Natural killer cell (primary cell): ENCODE results near the gene HERC3. TPM values are rescaled to one million over a fixed set of nuclear protein-coding genes. Genes with fewer than 3 reads are reported as not detected.

Source experiments
- ATAC-seq, 3 donors: fragments of 150-1000 bp in 2 of 3; fragments of 200-7000 bp in 1 of 3; cut with Tn5 transposase; 1 replicate in 1 of 3; 2 replicates in 2 of 3; pipeline ENCODE4 v1.10.0; 2021; ENCODE audit warnings: mild to moderate bottlenecking in 2 of 3, moderate library complexity in 2 of 3
- DNase-seq, 2 donors: peaks; one replicate each; pipeline versions ENCODE4 v3.0.0 to v3.0.0-alpha.2; 2013 to 2021; ENCODE audit warnings: mixed read lengths in 1 of 2
- H3K27ac ChIP-seq: one replicate; pipeline ENCODE4 v1.5.1; 2013; ENCODE audit warnings: mild to moderate bottlenecking, low read length
- H3K27me3 ChIP-seq: one replicate; pipeline ENCODE4 v1.6.1; 2013; ENCODE audit warnings: low read length; ENCODE audit not compliant: control insufficient read depth, insufficient read depth
- H3K36me3 ChIP-seq: one replicate; pipeline ENCODE4 v1.6.1; 2013; ENCODE audit warnings: low read length; ENCODE audit not compliant: control insufficient read depth, insufficient read depth
- H3K4me1 ChIP-seq: one replicate; pipeline ENCODE4 v1.6.1; 2013; ENCODE audit warnings: low read length; ENCODE audit not compliant: control insufficient read depth, insufficient read depth
- H3K4me3 ChIP-seq: one replicate; pipeline ENCODE4 v1.5.1; 2013; ENCODE audit warnings: low read length
- H3K9me3 ChIP-seq: one replicate; pipeline ENCODE4 v1.6.1; 2013; ENCODE audit warnings: low read length; ENCODE audit not compliant: control insufficient read depth, insufficient read depth
- H3K27ac Mint-ChIP-seq, 2 donors: one replicate each; pipeline ENCODE4 v1.8.0; 2022; ENCODE audit warnings: mild to moderate bottlenecking in 2 of 2, mixed read lengths in 2 of 2, moderate library complexity in 1 of 2
- H3K27me3 Mint-ChIP-seq, 2 donors: one replicate each; pipeline ENCODE4 v1.8.0; 2022; ENCODE audit warnings: low read depth in 2 of 2, mixed read lengths in 2 of 2
- H3K36me3 Mint-ChIP-seq: one replicate; pipeline ENCODE4 v1.8.0; 2022; ENCODE audit warnings: mixed read lengths
- H3K4me1 Mint-ChIP-seq, 2 donors: one replicate each; pipeline ENCODE4 v1.8.0; 2022; ENCODE audit warnings: mixed read lengths in 2 of 2
- H3K4me3 Mint-ChIP-seq: one replicate; pipeline ENCODE4 v1.8.0; 2022; ENCODE audit warnings: mild to moderate bottlenecking, moderate library complexity, mixed read lengths
- H3K9me3 Mint-ChIP-seq, 2 donors: one replicate each; pipeline ENCODE4 v1.8.0; 2022; ENCODE audit warnings: mixed read lengths in 2 of 2
- WGBS: methylation state at CpG from one replicate; pipeline ENCODE4 v1.1.7; 2013; ENCODE audit warnings: missing lambda C conversion rate; ENCODE audit not compliant: insufficient coverage; 5-methylcytosine and 5-hydroxymethylcytosine counted together
- intact Hi-C: fragments of 100-400 bp; cut with micrococcal nuclease; formaldehyde crosslinking; loops from one replicate; pipeline ENCODE4 v1.14.2; 2022
- total RNA-seq, 4 donors: library from RNA; stranded (reverse); fragments of 120-200 nt in 1 of 4; gene quantifications; one replicate each; pipeline versions ENCODE4 v1.2.3 to v1.2.4, GENCODE V29; 2013 to 2022
- TF ChIP-seq, protein P1 (sequence below): fragments of 200-600 bp; IDR thresholded peaks from one replicate; pipeline ENCODE4 v1.8.0; 2022; ENCODE audit warnings: antibody characterized with exemption

Gene HERC3
- total RNA-seq, 3 donors from 2014 or later (not counting 1 experiment from before 2014, with no cell fraction given) = 59.1 to 85.0 (median 61.9) TPM

- intact Hi-C loops = no loop called here
- ATAC-seq = no peak
Observed at GRCh38 chr4:88674979-88675378, 82.7 kb downstream of the HERC3 start.

GRCh38 chr4:88675543-88675942 lies 83.3 kb downstream of the HERC3 start:
- H3K36me3 Mint-ChIP-seq = peaks cover 28% of the 10 kb centered on the region
- no peak overlapping the region for H3K27ac Mint-ChIP-seq
- no CpG with 5 or more reads among the region's 2 CpGs for WGBS
- DNase-seq = no peak
- H3K4me1 Mint-ChIP-seq = peaks cover 4 to 5% of the 10 kb centered on the region in 2 donors
- no peak for ATAC-seq
- TF ChIP-seq, protein P1, sequence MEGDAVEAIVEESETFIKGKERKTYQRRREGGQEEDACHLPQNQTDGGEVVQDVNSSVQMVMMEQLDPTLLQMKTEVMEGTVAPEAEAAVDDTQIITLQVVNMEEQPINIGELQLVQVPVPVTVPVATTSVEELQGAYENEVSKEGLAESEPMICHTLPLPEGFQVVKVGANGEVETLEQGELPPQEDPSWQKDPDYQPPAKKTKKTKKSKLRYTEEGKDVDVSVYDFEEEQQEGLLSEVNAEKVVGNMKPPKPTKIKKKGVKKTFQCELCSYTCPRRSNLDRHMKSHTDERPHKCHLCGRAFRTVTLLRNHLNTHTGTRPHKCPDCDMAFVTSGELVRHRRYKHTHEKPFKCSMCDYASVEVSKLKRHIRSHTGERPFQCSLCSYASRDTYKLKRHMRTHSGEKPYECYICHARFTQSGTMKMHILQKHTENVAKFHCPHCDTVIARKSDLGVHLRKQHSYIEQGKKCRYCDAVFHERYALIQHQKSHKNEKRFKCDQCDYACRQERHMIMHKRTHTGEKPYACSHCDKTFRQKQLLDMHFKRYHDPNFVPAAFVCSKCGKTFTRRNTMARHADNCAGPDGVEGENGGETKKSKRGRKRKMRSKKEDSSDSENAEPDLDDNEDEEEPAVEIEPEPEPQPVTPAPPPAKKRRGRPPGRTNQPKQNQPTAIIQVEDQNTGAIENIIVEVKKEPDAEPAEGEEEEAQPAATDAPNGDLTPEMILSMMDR = no peak
- no peaks in the 10 kb centered on the region for H3K27me3 Mint-ChIP-seq
- no peaks in the 10 kb centered on the region for H3K9me3 ChIP-seq
- peaks cover 46% of the 10 kb centered on the region for H3K36me3 ChIP-seq
- H3K27me3 ChIP-seq = no peaks in the 10 kb centered on the region
- no peak overlapping the region for H3K27ac ChIP-seq
- no peaks in the 10 kb centered on the region for H3K4me1 ChIP-seq
- H3K4me3 ChIP-seq = no peak overlapping the region
- intact Hi-C loops = no loop called here
- H3K9me3 Mint-ChIP-seq = no peaks in the 10 kb centered on the region
- no peak overlapping the region for H3K4me3 Mint-ChIP-seq

More at GRCh38 chr4:88674979-88675378, 82.7 kb downstream of the HERC3 start:
- no peak overlapping the region for H3K4me3 ChIP-seq
- WGBS = 97% methylated on average over 1 of the region's 2 CpGs
- no peaks in the 10 kb centered on the region for H3K4me1 ChIP-seq
- H3K27me3 Mint-ChIP-seq = no peaks in the 10 kb centered on the region
- H3K4me3 Mint-ChIP-seq = no peak overlapping the region
- H3K36me3 Mint-ChIP-seq = peaks cover 28% of the 10 kb centered on the region
- peaks cover 4 to 5% of the 10 kb centered on the region in 2 donors for H3K4me1 Mint-ChIP-seq
- H3K27me3 ChIP-seq = no peaks in the 10 kb centered on the region
- H3K27ac ChIP-seq = no peak overlapping the region
- H3K9me3 ChIP-seq = no peaks in the 10 kb centered on the region
- H3K36me3 ChIP-seq = peaks cover 45% of the 10 kb centered on the region
- no peak overlapping the region for H3K27ac Mint-ChIP-seq
- TF ChIP-seq, protein P1 = no peak
- no peaks in the 10 kb centered on the region for H3K9me3 Mint-ChIP-seq
- no peak for DNase-seq

DNA sequence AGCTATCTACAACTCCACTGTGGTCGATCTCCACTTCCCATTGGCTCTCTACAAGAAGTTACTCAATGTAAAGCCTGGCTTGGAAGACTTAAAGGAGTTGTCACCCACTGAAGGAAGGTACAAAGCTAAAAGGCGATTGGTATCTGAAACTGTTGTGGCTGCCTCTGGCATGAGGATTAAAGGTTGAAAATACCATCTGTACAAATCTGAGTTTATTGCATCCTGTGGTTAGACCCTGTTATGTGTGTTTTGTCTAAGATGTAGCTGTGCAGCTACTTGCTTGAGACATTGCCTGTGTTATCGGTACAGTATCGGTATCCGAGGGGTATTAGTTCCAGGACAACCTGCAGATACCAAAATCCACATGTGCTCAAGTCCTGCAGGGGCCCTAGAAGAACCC lies 88.9 kb downstream of the HERC3 start:
- intact Hi-C loops = no loop called here
- peaks cover 54% of the 10 kb centered on the region for H3K36me3 ChIP-seq
- H3K36me3 Mint-ChIP-seq = peaks cover 45% of the 10 kb centered on the region

More for the DNA sequence above, 88.9 kb downstream of the HERC3 start:
- TF ChIP-seq, protein P1 = no peak
- DNase-seq (no peak), ATAC-seq (no peak)
- Histone ChIP-seq H3K27me3 (no peaks in the 10 kb centered on the region), H3K4me3 (no peak overlapping the region), H3K9me3 (no peaks in the 10 kb centered on the region), H3K4me1 (no peaks in the 10 kb centered on the region), H3K27ac (no peak overlapping the region)
- H3K9me3 Mint-ChIP-seq = no peaks in the 10 kb centered on the region
- WGBS = 94% methylated on average over 5 of the region's 5 CpGs
- H3K4me1 Mint-ChIP-seq = peaks cover 0 to 4% of the 10 kb centered on the region in 2 donors
- no peaks in the 10 kb centered on the region for H3K27me3 Mint-ChIP-seq
- no peak overlapping the region for H3K27ac Mint-ChIP-seq
- no peak overlapping the region for H3K4me3 Mint-ChIP-seq
